Kidney (tissue), 14 donors: ENCODE measurements around the gene KIF1C. TPM values are rescaled to one million over a fixed set of nuclear protein-coding genes. Genes with fewer than 3 reads are reported as not detected.

Source experiments
- DNase-seq, 5 donors: peaks; one replicate each; pipeline ENCODE4 v3.0.0-alpha.2; 2013 to 2020
- FAIRE-seq: peaks from 2 replicates; lab custom pipeline; 2012; peaks lifted over from hg19 to GRCh38; lab: Jason Lieb, UNC
- H3K27ac ChIP-seq, 2 donors: one replicate each; pipeline ENCODE4 v1.7.0; 2013; ENCODE audit warnings: low read depth in 2 of 2, low read length in 2 of 2, inconsistent platforms in 1 of 2
- H3K27me3 ChIP-seq: one replicate; pipeline ENCODE4 v1.7.1; 2013; ENCODE audit warnings: low read length, inconsistent platforms; ENCODE audit not compliant: control insufficient read depth, insufficient read depth
- H3K36me3 ChIP-seq, 3 donors: one replicate each; pipeline versions ENCODE4 v1.7.0 to v1.7.1; 2013; ENCODE audit warnings: low read length in 3 of 3, control low read depth in 1 of 3, inconsistent platforms in 1 of 3; ENCODE audit not compliant: insufficient read depth in 3 of 3, control insufficient read depth in 2 of 3
- H3K4me1 ChIP-seq, 3 donors: one replicate each; pipeline versions ENCODE4 v1.7.0 to v1.7.1; 2013; ENCODE audit warnings: low read length in 3 of 3, inconsistent platforms in 1 of 3, low read depth in 1 of 3; ENCODE audit not compliant: control insufficient read depth in 2 of 3, insufficient read depth in 2 of 3
- H3K4me3 ChIP-seq, 3 donors: one replicate each; pipeline versions ENCODE4 v1.7.0 to v1.8.1; 2013; ENCODE audit warnings: low read length in 3 of 3, control low read depth in 1 of 3, inconsistent platforms in 1 of 3
- H3K9ac ChIP-seq, 3 donors: one replicate each; pipeline versions ENCODE4 v1.7.0 to v1.7.1; 2013; ENCODE audit warnings: low read length in 3 of 3, control low read depth in 1 of 3, inconsistent platforms in 1 of 3
- H3K9me3 ChIP-seq, 3 donors: one replicate each; pipeline versions ENCODE4 v1.7.0 to v1.7.1; 2013; ENCODE audit warnings: low read length in 3 of 3, control low read depth in 1 of 3, inconsistent platforms in 1 of 3; ENCODE audit not compliant: control insufficient read depth in 2 of 3, insufficient read depth in 1 of 3
- CTCF ChIP-seq: IDR thresholded peaks from 3 replicates; pipeline ENCODE4 v1.5.1; 2012; ENCODE audit warnings: mild to moderate bottlenecking, moderate library complexity, borderline replicate concordance; ENCODE audit not compliant: insufficient read depth; ENCODE audit errors: extremely low read depth
- intact Hi-C: fragments of 100-400 bp; cut with DNase I; formaldehyde crosslinking; loops from one replicate; pipeline ENCODE4 v1.11.1; 2022
- polyA plus RNA-seq: library from polyadenylated mRNA; stranded (reverse); fragments of 350-450 nt; fragmentation: Illumina TruSeq; extraction: RNeasy Lipid Tissue Mini Kit (QIAGEN cat#74804); gene quantifications from one replicate; pipeline ENCODE4 v1.2.3, GENCODE V29; 2014; ENCODE audit warnings: low read depth, low replicate concordance; ENCODE audit not compliant: insufficient read depth
- total RNA-seq: library from RNA; stranded (reverse); fragmentation: NEBNext Ultra II Directional; extraction: Animal tissue kit (Norgen Biotek cat#: 25700); gene quantifications from one replicate; pipeline ENCODE4 v1.2.1, GENCODE V29; 2021
- donor health status: control.
- donor health status: control.
- donor health status: control.
- donor health status: control.
- donor health status: control.
- donor health status: DM: yes; HTN: yes; CAD: no.
- donor health status: Normal renal cell carcinoma (clear cell type).

Gene KIF1C
- total and polyA plus RNA-seq, 2 donors from 2014 or later: 69.6 to 168 TPM

DNA sequence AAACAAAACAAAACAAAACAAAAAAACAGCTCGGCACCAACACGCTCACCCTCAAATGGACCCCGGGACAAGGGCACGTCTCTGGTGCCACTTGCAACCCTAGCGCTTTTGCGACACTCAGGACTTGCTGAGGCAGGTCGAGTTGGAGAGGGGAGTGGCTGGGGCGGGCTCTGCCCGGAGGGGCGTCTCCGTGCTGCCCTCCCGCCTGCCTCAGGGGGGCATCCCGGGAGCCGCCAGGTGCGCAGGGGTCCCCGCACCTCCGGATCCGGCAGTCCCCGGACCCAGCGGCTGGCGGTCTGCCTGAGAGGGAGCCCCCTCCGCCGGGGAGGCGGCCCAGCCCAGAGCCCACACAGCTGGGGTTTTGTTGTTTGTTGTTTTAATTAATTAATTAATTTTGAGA is 37.6 kb downstream of the KIF1C start, which contains the start of gene SLC52A1:
SLC52A1 (minus strand) TSS at position 112 of the 400 bp plus-strand sequence. CDS start 820 bp downstream, outside the sequence.
- Histone ChIP-seq H3K27ac (no peak within 1 kb of the TSS), H3K9ac (no peak within 1 kb of the TSS), H3K4me3 (no peak within 1 kb of the TSS), H3K36me3 (no peaks in the 10 kb centered on the region), H3K27me3 (no peaks in the 10 kb centered on the region), H3K9me3 (no peaks in the 10 kb centered on the region), H3K4me1 (no peaks in the 10 kb centered on the region)
- intact Hi-C loops: no loop called here
- no peak for FAIRE-seq
- TF ChIP-seq CTCF: no peak
- DNase-seq: peak in 3 of 5 donors; percentile 12 to 38 (median 36)

- Histone ChIP-seq H3K4me1 (no peaks in the 10 kb centered on the region), H3K36me3 (no peaks in the 10 kb centered on the region), H3K9me3 (no peaks in the 10 kb centered on the region), H3K27me3 (no peaks in the 10 kb centered on the region), H3K27ac (no peak overlapping the region), H3K4me3 (no peak overlapping the region), H3K9ac (no peak overlapping the region)
- FAIRE-seq (no peak), DNase-seq (no peak)
- intact Hi-C loops: no loop called here
- TF ChIP-seq CTCF: no peak
Measured at GRCh38 chr17:5042157-5043022, 44.6 kb downstream of the KIF1C start.

DNA sequence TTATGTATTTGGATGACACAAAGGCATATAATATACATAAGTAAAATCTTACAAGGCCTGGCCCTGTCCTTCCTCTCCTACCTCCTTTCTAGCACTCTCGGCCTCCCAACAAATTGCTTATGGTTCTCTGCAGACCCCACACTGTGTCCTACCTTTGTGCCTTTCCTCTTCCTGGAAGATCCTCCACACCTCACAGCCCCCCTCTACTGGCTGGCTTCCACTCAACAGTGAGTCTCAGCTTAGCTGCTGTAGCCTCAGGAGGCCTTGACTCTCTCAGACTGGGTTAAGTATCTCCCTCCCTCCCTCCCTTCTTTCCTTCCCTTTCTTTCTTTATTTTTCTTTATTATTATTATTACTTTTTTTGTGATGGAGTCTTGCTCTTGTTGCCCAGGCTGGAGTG is 45.8 kb downstream of the KIF1C start:
- Histone ChIP-seq H3K27ac (no peak overlapping the region), H3K4me1 (no peaks in the 10 kb centered on the region), H3K27me3 (no peaks in the 10 kb centered on the region), H3K36me3 (no peaks in the 10 kb centered on the region), H3K9ac (no peak overlapping the region), H3K9me3 (no peaks in the 10 kb centered on the region), H3K4me3 (no peak overlapping the region)
- intact Hi-C loops: no loop called here
- no peak for DNase-seq
- no peak for TF ChIP-seq CTCF
- no peak for FAIRE-seq
